SK-N-DZ (cell line): ENCODE measurements around the gene STK11.

Experiments used
- DNase-seq: peaks from one replicate; pipeline ENCODE4 v3.0.0-alpha.2; 2015; ENCODE audit warnings: low spot score

STK11 gene

DNA sequence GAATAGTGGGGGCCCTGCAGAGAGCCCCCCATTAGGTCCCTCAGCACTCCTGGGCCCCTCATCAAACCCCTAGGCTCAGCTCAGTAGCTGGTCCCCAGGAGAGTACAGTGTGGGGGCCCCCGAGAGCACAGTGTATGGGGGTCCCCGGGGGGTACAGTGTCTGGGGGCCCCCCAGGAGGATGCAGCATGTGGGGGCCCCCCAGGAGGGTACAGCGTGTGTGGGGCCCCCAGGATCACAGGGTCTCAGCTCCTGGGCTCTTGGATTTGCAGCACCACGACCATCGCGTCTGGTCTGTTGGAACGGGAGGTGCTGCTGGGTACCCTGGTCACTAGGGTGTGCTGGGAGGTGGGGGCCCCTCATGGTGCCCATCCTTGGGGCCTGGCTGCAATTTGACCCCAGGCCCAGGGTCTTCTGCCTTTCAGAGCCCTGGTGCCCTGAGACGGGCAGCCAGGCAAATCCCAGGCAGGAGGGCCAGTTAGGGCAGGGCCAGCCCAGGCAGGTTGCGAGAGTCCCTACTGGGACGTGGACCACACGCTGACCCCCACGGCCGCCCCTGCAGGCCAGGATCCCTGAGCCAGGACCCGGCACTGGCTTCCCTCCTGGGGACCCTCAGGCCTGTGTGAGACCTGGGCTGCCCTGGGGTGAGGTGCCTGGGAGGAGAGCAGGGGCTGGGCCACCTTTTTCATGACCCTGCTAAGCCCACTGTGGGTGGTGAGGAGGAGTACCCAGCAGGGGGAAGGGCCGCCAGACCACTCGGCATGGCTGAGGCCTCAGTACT lies 18.7 kb downstream of the STK11 start:
- DNase-seq, result no peak

DNA sequence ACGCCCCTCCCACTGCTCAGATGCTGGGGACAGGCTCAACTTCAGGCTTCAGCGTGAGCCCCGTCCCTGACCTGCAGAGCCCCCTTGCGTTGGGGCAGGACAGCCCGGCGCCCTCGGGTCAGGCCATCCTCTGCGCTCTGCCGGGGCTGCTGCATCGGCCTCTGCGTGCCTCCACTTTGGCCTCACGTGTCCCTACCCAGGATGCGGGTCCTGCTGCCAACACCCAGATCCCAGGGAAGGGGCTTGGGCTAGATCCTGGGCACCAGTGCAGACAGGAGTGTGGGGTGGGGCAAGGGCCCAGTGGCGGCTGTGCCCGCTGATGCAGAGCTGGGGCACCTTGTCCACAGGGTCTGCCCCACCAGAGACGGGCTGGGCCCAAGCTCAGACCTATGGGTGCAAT lies 19.3 kb downstream of the STK11 start:
- DNase-seq, result no peak

DNA sequence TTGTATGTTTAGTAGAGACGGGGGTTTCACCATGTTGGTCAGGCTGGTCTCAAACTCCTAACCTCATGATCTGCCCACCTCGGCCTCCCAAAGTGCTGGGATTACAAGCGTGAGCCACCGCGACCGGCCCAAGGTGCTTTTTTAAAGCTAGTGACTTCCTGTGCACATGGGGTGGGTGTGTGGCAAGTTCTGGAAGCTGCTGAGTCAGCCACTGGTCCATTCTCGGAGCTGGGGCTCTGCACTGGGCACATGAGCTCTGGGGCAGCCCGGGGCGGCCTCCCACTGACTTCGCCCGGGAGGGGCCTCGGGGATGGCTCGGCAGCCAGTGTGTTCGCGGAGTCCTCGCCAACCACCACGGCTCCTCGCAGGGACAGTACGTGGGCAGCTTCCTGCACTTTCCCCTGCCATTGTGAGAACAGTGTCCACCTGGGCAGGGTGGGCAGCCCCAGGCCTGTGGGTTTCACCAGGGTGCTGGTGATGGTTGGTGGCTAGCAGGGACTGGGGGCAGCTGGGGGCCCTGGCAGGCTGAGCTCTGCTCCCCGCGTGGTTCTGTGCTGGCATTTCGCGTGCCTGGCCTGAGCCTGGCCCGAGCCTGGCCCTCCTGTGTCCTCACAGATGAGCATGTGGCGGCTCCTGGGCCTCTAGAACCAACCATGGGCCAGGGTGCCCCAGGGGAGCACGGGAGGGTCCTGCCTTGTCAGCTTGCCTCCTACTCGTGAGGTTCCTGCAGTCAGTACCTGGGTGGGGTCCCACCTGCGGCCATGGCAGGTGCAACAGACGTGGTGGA lies 20.1 kb downstream of the STK11 start:
- no peak for DNase-seq

DNA sequence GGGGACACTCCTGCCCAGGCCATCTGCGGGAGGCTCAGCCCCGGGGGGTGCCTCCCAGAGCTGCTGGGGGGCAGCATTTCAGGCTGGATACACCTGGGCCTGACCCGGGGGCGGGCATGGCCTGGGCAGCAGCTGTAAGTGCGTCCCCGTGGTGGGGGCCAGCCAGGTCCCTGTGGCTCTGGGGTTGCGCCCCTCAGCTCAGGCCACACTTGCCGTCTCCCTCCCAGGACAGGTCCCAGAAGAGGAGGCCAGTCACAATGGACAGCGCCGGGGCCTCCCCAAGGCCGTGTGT lies 20.6 kb downstream of the STK11 start:
- DNase-seq, result no peak

DNA sequence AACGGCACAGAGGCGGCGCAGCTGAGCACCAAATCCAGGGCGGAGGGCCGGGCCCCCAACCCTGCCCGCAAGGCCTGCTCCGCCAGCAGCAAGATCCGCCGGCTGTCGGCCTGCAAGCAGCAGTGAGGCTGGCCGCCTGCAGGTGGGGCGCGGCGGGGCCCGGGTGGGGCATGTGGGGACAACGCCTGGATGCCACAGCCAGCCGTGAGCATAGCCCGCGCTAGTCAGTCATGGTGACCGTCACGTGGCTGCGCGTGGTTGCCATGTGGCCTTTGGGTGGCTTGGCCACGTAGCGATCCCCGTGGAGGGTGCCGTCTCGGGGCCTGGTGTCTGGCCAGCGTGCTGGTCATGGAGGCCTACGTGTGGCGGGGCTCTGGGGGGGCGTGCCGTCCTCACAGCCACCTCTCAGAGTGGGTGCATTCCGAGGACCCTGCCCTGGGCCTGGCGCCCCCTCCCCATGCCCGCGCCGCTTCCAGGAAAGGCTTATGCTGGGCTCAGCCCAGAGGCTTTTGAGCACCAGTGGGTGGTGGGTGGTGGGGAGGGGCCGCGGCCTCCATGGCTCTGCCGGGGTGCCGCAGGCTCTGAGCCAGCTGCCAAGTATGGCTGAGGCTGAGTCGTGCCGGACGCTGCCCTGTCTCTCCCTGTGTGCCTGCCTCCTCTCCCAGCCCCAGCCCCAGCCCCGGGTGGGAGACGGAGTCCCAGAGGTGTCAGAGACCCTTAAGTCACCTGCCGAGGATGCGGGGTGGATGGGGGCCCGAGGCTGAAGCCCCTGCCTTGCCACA lies 21.1 kb downstream of the STK11 start:
- no peak for DNase-seq

DNA sequence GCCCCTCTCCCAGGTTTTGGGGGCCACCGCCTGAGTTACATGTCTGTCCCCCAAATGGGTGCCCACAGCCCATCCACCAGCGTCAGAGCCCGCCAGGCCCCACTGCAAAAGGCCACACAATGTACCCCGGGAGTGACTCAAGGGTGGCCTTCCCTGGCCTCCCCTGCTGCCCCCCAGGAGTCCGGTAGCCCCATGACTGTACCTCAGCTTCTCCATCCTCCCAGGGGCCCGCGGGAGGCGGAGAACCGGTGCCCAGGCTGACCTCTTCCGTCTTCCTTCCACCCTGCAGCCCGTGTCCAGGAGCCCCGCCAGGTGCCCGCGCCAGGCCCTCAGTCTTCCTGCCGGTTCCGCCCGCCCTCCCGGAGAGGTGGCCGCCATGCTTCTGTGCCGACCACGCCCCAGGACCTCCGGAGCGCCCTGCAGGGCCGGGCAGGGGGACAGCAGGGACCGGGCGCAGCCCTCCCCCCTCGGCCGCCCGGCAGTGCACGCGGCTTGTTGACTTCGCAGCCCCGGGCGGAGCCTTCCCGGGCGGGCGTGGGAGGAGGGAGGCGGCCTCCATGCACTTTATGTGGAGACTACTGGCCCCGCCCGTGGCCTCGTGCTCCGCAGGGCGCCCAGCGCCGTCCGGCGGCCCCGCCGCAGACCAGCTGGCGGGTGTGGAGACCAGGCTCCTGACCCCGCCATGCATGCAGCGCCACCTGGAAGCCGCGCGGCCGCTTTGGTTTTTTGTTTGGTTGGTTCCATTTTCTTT lies 21.9 kb downstream of the STK11 start:
- no peak for DNase-seq

DNA sequence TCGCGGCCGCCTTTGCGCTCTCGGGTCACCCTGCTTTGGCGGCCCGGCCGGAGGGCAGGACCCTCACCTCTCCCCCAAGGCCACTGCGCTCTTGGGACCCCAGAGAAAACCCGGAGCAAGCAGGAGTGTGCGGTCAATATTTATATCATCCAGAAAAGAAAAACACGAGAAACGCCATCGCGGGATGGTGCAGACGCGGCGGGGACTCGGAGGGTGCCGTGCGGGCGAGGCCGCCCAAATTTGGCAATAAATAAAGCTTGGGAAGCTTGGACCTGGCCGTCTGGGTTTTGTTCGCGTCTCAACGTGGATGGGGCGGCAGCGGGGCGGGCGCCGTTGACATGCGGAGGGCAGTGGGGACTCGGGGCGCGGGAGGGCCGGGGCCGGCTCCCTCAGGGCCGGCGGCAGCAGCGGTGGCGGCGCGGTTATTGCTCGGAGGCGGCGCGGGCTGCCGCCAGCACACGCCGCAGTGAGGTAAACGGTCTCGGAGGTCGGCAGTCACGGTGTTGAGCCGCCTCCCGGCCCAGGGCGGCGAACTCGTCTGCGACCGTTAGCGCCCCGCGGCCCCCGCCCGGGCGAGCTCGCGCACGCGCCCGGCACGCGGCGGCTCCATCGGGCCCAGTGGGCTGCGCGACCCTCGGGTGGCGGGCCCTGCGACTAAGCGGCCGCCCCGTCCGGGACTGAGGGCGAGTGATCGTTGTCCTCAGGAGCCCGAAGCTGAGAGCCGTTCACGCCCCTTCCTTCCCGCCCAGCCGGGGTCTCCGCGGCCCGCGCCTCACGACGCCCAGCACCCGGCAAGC lies 22.8 kb downstream of the STK11 start:
- DNase-seq, result no peak

DNA sequence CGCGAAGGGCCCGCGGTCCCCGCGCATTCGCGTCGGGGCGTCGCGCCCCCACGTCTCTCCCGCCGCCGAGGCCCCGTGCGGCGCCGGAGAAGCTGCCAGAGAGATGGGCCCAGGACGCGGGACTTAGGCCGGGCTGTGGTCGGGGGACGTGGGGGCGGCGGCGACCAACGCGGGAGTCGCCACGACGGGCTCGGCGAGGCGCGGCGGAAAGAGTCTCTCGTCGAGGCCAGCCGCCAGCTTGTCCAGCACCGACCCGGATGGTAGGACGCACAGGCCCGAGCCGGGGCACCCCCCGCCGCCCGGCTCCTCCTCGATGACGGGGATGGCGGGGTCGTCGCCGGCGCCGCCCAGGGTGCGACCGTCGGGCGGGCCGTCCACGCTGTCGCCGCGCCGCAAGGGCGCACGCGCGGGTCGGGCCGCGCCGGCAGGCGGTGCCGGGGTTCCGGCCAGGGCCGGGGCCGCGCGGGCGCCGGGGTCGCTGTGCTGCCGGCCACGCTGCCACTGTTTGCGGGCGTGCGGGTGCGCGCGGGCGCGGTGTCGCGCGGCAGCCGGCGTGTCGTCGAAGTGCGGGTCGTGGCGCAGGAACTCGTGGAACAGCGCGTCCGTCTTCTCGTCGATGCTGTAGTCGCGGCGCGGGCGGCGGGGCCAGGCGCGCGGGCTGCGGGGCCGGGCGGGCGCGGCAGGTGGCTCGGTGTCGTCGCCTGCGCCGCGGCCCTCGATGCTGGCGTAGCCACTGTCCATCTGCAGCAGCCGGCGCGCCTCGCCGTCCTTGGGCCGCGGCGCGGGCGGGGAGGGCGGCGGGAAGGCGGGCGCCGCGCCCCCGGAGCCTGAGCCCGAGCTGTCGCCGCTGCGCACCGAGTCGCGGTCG lies 23.7 kb downstream of the STK11 start:
- no peak for DNase-seq

DNA sequence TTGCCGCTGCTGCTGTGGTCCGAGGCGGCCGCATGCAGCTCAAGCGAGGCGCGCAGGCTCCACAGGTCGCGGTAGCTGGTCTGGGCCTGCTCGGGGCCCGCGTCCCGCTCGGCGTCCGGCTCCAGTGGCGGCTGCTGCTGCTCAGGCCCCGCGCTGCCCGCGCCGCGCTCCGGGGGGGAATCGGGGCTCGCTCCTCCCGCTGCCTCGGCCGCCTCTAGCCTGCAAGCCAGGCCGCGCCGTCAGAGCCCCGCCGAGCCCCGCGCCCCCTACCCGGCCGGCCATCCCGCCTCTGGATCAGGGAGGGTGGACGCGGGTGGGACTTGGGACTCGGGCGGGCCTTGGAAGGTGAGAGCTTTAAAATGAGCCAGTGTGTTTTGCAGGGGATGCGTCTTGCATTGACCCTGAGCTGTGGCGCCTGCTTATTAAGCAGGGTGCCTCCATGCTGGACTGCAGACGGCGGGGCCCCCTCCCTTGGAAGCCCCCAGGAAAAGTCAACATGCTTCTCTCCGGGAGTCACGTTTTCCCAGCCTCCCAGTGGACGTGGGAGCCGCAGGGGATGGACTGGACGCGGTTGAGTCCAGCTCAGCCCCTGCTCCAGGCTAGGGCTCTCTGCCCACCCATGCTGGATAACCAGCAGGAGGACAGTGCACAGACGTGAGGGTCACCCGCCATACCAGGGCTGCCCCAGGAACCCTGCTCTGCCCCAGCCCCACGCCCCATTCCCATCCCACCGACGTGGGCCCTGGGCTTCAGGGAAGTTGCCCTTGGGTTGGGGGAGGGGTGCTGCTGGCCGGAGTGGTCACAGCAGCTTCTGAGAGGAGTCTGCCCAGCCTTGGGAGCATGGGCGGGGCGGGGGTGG lies 24.6 kb downstream of the STK11 start:
- DNase-seq, result no peak

DNA sequence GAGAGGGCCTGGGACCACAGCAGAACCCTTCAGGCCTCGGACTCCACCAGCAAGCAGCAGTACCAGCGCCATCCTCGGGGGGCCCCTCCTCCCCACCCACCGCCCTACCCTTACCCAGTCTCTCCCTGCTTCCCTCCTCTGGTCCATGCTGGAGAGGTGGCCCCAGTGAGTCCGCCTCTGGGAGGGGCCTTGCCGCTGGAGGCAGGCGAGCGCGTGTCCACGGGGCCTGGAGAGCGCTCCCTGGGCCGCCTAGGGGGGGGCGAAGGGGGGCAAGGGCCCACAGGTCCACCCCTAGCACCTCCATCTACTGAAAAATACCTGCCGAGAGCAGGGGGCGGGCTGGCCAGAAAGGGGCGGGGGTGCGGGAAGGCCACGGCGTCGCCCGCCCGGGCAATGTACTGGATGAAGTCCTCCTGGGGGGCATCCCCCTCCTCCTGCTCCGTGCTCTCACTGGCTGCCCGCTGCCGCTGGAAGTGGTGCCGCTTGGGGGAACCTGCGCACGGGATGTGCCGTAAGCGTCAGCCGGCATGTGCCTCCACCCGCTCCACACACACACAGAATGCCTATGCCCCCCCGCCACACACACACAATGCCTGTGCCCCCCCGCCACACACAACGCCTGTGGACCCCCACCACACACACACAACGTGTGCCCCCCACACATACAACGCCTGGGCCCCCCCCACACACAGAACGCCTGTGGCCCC lies 25.4 kb downstream of the STK11 start:
- DNase-seq, result no peak

DNA sequence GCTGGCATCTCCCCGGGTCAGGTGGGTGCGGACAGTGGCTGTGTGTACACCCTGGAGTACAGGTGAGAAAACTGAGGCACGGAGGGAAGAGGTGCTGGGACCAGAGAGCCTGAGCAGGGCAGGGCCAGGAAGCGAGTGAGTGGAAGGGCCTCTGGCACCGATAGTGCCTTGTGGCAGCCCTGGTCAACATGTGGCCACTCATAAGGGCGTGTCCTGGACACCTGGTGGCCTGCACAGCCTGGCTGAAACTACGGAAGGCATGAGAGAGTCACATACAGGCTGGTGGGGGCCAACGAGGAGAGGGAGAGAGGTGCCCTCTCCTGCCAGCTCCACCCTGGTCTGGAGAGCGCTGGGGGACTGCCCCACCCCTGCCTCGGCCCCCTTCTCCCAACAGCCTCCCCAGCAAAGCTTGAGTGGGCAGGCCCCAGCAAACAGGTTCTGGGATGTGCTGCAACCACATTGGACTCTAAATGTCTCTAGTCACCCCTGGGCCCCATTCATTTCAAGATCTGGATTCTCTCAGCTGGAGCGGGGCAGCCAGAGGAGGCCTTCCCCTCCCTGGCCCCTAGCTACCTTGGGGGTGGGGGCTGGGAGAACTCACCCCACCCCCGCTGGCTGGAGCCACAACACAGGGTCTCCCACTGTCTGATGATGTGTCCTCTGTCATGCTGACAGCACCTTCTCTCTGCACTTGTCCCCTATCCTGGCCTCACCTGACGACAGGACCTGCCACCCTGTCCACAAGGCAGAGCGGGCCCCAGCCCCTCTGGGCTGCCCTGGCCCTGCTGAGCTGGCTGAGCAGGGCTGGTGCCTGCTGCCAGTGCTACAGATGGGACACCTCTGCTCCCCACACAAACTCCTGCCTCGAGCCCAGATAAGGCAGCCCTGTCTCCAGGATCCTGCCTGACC lies 26.4 kb downstream of the STK11 start:
- no peak for DNase-seq

DNA sequence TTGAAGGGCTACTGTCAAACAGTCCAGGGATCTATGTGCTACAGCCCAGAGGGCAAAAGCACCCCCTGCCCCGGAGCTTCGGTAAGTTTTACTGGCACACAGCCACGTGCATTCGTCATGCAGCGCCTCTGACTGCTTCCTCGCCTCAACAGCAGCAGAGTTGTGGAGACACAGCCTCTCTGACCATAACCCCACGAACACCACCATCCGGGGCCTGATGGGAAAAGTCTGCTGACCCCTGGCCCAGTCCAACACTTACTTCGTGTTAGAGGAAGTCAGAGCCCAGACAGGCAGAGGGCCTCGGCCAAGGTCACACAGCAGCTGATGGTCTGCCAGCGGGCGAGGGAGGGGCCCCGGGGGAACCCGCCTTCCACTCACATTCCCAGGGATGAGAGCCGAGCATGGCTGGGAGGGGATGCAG lies 27.1 kb downstream of the STK11 start:
- DNase-seq, result no peak

DNA sequence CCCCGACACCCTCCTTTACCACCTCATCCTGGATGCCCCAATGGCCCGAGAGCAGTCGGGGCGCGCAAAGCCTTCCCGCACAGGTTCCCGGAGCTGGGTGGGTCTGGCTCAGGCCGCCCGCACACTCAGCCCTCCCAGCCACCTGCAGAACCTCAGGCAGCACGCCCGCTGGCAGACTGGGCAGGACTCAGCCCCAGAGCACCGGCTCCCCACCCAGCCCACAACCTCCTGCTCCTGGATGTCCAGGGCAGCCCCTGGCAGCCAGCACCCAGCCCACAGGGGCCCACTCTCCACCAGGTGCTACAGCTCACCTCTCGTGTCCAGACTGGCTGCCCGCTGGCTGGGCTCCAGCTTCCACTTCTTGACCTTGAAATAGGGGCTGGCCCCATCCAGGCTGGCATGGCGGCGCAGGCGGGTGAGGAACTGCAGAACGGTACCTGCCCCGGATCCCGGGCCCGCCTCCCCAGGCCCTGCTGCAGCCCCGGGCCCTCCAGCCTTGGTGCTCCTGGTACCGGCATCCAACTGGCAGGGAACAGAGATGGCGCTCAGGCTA lies 27.6 kb downstream of the STK11 start:
- no peak for DNase-seq

DNA sequence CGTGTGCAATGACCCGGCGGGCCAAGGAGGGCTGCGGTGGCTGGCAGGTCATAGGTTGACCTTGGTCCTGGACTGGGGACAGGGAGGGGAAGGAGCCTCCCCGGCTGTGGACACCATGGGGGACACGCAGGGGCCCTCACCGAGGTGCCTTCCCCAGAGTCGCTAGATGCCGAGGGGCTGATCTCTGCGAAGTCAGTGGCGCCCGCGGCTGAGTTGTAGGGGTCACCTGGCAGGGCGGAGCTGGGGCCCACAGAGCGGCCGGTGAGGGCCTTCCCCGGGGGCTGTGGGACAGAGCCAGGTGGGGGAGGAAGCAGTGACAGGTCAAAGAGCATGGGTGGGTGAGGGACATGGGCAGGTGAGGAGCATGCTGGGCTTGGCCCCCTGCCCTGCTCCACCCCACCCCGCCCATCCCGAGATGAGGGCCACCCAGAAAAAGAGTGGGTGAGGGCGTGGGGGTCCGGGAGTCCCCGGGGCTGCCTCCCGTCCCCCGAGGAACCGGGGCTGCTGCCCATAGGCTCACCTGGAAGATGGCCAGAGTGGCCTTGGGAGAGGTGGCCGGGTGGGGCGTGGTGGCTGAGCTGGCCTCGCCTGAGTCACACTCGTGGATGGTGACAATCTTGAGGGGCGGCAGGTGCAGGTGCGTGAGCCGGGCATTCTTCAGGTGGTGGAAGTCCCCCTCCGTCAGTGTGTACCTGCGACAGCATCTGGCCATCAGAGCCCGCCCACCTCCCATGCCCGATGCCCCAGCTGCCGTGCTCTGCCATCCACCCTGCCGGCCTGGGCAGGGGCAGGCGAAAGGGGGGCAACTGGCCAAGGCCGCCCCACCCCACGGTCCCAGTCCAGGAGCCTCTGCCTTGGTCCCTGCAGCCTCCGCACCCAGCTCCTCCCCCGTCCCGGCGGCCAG lies 28.7 kb downstream of the STK11 start:
- no peak for DNase-seq

DNA sequence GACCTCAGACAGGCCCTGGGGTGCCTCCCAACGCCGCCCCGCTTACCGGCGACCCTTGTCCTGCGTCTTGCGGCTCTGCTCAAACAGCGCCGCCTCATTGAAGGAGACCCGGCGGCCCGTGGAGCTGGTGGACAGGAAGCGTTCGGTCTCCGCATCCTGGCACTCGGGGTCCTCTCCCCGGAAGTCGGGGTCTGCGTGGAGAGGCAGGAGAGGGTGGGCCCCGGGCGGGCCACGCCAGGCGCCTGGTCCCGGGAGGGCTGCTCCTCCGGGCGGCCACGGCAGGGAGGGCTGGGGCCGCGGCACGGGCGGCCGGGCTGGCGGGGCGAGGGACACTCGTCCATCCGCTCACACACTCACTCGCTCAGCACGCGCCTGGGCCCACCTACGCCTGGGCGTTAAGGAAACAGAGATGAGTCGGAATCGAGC lies 29.4 kb downstream of the STK11 start:
- no peak for DNase-seq
